Measurements from ENCODE around the gene MPZL1. TPM values are rescaled to one million over a fixed set of nuclear protein-coding genes. Genes with fewer than 3 reads are reported as not detected.

The MPZL1 gene
- 10 to 100 TPM; 14.8 to 15.4 TPM for total RNA-seq

DNA sequence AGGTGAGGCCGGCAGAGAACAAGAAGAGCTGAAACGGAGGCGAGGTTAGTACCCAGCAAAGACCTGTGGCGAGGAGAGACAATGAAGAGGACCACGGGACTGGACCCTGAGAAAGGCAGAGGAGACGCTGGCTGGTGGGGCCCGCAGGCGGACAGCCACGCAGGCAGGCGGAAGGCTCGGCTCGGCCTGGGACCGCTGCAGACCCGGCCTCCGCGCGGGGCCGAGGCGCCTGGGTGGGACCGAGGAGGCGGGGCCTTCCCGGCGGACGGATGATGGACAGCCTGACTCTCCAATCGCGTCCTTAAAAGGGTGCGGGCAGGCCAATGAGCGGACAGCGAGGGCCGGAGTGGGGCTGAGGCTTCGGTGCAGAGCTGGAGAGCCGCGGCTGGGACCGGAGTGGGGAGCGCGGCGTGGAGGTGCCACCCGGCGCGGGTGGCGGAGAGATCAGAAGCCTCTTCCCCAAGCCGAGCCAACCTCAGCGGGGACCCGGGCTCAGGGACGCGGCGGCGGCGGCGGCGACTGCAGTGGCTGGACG lies at the start of gene MPZL1:
Gene MPZL1, plus strand, starts transcription at position 366 of the 535 bp plus-strand sequence. CDS start 170 bp downstream, outside the sequence.
- H3K27me3 Mint-ChIP-seq, result no peaks in the 10 kb centered on the region
- peak within 1 kb of the TSS; percentile 80 for H3K27ac Mint-ChIP-seq
- H3K9me3 Mint-ChIP-seq, result no peaks in the 10 kb centered on the region
- intact Hi-C loops (cut with micrococcal nuclease), result loop anchor here (2.0 kb wide), 1 partner anchor 81 kb away; no protein-coding TSS in a partner anchor
- CTCF ChIA-PET, result interaction anchor here (0.8 kb wide), 1 partner anchor 11 kb away, joined by 3 read pairs; no protein-coding TSS in a partner anchor
- POLR2A ChIA-PET, result interaction anchor here (1.3 kb wide), 1 partner anchor 214 kb away, joined by 3 read pairs; the partner anchor contains the start of gene DCAF6
- TF ChIP-seq, protein P1, sequence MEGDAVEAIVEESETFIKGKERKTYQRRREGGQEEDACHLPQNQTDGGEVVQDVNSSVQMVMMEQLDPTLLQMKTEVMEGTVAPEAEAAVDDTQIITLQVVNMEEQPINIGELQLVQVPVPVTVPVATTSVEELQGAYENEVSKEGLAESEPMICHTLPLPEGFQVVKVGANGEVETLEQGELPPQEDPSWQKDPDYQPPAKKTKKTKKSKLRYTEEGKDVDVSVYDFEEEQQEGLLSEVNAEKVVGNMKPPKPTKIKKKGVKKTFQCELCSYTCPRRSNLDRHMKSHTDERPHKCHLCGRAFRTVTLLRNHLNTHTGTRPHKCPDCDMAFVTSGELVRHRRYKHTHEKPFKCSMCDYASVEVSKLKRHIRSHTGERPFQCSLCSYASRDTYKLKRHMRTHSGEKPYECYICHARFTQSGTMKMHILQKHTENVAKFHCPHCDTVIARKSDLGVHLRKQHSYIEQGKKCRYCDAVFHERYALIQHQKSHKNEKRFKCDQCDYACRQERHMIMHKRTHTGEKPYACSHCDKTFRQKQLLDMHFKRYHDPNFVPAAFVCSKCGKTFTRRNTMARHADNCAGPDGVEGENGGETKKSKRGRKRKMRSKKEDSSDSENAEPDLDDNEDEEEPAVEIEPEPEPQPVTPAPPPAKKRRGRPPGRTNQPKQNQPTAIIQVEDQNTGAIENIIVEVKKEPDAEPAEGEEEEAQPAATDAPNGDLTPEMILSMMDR (IDR thresholded peaks at IDR 0.05), result no peak
- peak within 1 kb of the TSS; percentile 85 for H3K4me3 Mint-ChIP-seq
- H3K4me1 Mint-ChIP-seq (ENCODE audit: low read depth), result peaks cover 48% of the 10 kb centered on the region
- ATAC-seq (peak; percentile 99), DNase-seq (peak; percentile 94)
- peaks cover 5% of the 10 kb centered on the region for H3K36me3 Mint-ChIP-seq (ENCODE audit: low read depth)

DNA sequence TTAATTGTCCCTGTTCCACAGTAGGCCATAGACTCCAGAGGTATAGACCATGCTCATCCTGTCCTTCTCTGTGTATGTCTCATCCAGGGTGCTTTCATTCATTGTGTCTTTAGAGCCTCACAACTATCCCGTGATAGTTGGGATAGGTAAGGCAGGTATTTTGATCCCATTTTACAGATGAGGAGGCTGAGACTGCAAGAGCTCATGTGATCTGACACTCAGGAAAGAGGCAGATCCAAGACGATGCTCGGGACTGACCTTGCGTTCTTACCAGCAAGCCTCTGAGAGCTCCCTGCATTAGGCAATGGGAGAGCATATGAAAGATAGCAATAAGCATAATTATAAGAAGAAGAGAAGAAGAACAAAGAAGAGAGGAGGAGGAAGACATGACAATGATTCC lies 49.0 kb upstream of the MPZL1 start:
- POLR2A ChIA-PET, result interaction anchor here (1.0 to 1.1 kb wide), 2 partner anchors 14 to 72 kb away, joined by 3 read pairs; no protein-coding TSS in a partner anchor
- Mint-ChIP-seq H3K27ac (peak overlapping the region; percentile 16), H3K4me3 (no peak overlapping the region), H3K27me3 (no peaks in the 10 kb centered on the region), H3K9me3 (no peaks in the 10 kb centered on the region), H3K36me3 (ENCODE audit: low read depth) (peaks cover 53% of the 10 kb centered on the region), H3K4me1 (ENCODE audit: low read depth) (peaks cover 59% of the 10 kb centered on the region)
- DNase-seq (no peak), ATAC-seq (no peak)
- intact Hi-C loops (cut with micrococcal nuclease), result no loop called here
- CTCF ChIA-PET, result interaction anchor here (1.2 to 4.5 kb wide), 7 partner anchors 9 to 73 kb away, joined by 3 to 35 read pairs (median 5); no protein-coding TSS in a partner anchor
- TF ChIP-seq, protein P1 (IDR thresholded peaks at IDR 0.05), result no peak

DNA sequence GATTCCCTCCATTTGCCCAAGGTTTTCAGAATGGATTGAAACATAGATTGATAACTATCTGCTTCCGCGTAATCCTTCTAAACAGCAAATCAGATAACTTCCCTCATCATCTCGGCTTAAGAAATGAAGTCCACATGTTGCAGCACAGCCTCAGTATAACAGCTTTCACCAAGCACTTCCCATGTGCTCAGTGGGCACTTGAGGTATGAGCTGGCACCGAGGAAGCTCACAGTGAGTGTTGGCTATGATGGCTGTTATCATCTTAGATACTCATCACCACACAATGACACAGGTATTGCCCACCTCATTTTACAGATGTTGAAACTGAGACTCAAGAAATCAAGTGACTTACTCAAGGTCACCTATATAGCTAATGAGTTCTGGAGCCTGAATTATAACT lies 48.5 kb upstream of the MPZL1 start:
- POLR2A ChIA-PET, result interaction anchor here (0.7 to 1.1 kb wide), 3 partner anchors 14 to 97 kb away, joined by 3 read pairs; no protein-coding TSS in a partner anchor
- peak overlapping the region; percentile 16 for H3K27ac Mint-ChIP-seq

DNA sequence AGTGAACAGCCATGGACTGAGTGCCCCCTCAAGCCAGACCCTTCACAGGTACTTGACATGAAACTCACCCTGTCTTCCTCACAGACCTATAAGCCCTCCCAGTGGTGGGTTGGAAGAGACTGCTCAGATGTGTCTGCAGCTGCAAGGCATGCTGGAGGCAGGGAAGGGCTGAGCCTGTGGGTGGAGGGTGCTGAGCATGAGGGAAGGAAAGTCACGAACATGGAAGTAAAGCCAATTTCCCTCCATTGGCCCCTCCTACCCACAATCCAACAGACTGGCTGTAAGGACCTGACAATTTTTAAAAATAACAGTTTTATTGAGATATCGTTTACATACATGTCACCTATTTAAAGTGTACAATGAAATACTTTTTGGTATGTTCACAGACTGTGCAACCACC lies 47.6 kb upstream of the MPZL1 start:
- intact Hi-C loops (cut with micrococcal nuclease), result no loop called here
- TF ChIP-seq, protein P1 (IDR thresholded peaks at IDR 0.05), result no peak
- POLR2A ChIA-PET, result interaction anchor here (1.1 to 1.3 kb wide), 2 partner anchors 8 to 13 kb away, joined by 3 read pairs; no protein-coding TSS in a partner anchor
- no peak for ATAC-seq
- CTCF ChIA-PET, result interaction anchor here (1.2 to 4.5 kb wide), 6 partner anchors 13 to 119 kb away, joined by 4 to 35 read pairs (median 6); no protein-coding TSS in a partner anchor
- Mint-ChIP-seq H3K27me3 (no peaks in the 10 kb centered on the region), H3K9me3 (no peaks in the 10 kb centered on the region), H3K4me3 (no peak overlapping the region), H3K36me3 (ENCODE audit: low read depth) (peaks cover 48% of the 10 kb centered on the region), H3K4me1 (ENCODE audit: low read depth) (peaks cover 47% of the 10 kb centered on the region), H3K27ac (peak overlapping the region; percentile 16)
- no peak for DNase-seq

More for the DNA sequence above, 48.5 kb upstream of the MPZL1 start:
- DNase-seq, result no peak
- no peaks in the 10 kb centered on the region for H3K27me3 Mint-ChIP-seq
- CTCF ChIA-PET, result interaction anchor here (1.2 to 4.5 kb wide), 7 partner anchors 9 to 72 kb away, joined by 3 to 35 read pairs (median 4); no protein-coding TSS in a partner anchor
- no peak overlapping the region for H3K4me3 Mint-ChIP-seq
- H3K36me3 Mint-ChIP-seq (ENCODE audit: low read depth), result peaks cover 52% of the 10 kb centered on the region
- peaks cover 56% of the 10 kb centered on the region for H3K4me1 Mint-ChIP-seq (ENCODE audit: low read depth)
- intact Hi-C loops (cut with micrococcal nuclease), result no loop called here
- ATAC-seq, result peak; percentile 28
- no peaks in the 10 kb centered on the region for H3K9me3 Mint-ChIP-seq
- TF ChIP-seq, protein P1 (IDR thresholded peaks at IDR 0.05), result no peak

DNA sequence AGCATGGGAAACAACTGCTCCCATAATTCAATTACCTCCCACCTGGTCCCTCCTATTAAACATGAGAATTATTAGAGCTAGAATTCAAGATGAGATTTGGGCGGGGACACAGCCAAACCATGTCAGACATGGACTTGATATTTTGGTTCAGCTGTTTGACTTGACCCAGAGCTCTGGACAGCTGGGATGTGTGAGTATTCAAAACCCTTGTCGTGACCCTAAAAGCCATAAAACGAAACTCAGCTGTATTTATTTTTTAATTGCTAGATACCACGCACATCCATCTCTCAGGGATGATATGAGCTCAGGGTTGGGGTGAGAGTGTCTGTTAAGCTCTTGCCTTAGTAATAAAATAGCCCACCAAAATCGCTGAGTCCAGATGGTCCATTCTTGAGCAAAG lies 46.3 kb upstream of the MPZL1 start:
- POLR2A ChIA-PET, result interaction anchor here (0.6 to 1.3 kb wide), 4 partner anchors 9 to 545 kb away, joined by 3 read pairs; no protein-coding TSS in a partner anchor
- H3K4me1 Mint-ChIP-seq (ENCODE audit: low read depth), result peaks cover 36% of the 10 kb centered on the region
- H3K4me3 Mint-ChIP-seq, result no peak overlapping the region

More for the DNA sequence above, 46.3 kb upstream of the MPZL1 start:
- H3K9me3 Mint-ChIP-seq, result no peaks in the 10 kb centered on the region
- peak overlapping the region; percentile 53 for H3K27ac Mint-ChIP-seq
- no peaks in the 10 kb centered on the region for H3K27me3 Mint-ChIP-seq
- TF ChIP-seq, protein P1 (IDR thresholded peaks at IDR 0.05), result no peak
- intact Hi-C loops (cut with micrococcal nuclease), result no loop called here
- CTCF ChIA-PET, result interaction anchor here (0.8 to 4.5 kb wide), 8 partner anchors 9 to 120 kb away, joined by 3 to 35 read pairs (median 4); no protein-coding TSS in a partner anchor
- no peak for ATAC-seq
- peaks cover 48% of the 10 kb centered on the region for H3K36me3 Mint-ChIP-seq (ENCODE audit: low read depth)
- no peak for DNase-seq
